Peyer's patch (tissue), 4 donors: ENCODE measurements around the gene PCDH19.

Experiments used
- CTCF ChIP-seq, 6 experiments: fragments of 450-650 bp in 4 of 6; fragments of 200-600 bp in 2 of 6; sonication (generic) in 1 of 6; IDR thresholded peaks; one replicate each; pipeline ENCODE4 v1.5.1; 2017 to 2019; ENCODE audit warnings: antibody characterized with exemption in 6 of 6, mild to moderate bottlenecking in 3 of 6, moderate library complexity in 1 of 6
- POLR2A ChIP-seq, 2 donors: fragments of 450-650 bp; IDR thresholded peaks; one replicate each; pipeline ENCODE4 v1.5.1; 2017; ENCODE audit warnings: antibody characterized with exemption in 2 of 2, mild to moderate bottlenecking in 2 of 2, moderate library complexity in 2 of 2

- no peak for TF ChIP-seq CTCF (IDR thresholded peaks at IDR 0.05)
- no peak for TF ChIP-seq POLR2A (IDR thresholded peaks at IDR 0.05)
Measured at GRCh38 chrX:100424012-100424411, 13.9 kb upstream of the PCDH19 start.
